GOT3 (cell line): ENCODE data around the gene HDHD5.
"Not testable (repeated sequence)": the region's sequence is repeated elsewhere in the genome, so short reads cannot be mapped to it uniquely, and the experiment has no call there.

ENCODE experiments used
- DNase-seq: peaks from one replicate; lab custom pipeline; 2025; ENCODE audit warnings: mixed read lengths; lab: John Stamatoyannopoulos, UW

Gene HDHD5

GRCh38 chr22:17155941-17156340, 3.1 kb downstream of the HDHD5 start:
- DNase-seq, result no peak

GRCh38 chr22:17152971-17153370, 6.1 kb downstream of the HDHD5 start:
- DNase-seq, result no peak

- DNase-seq, result no peak
These were observed 6.7 kb downstream of the HDHD5 start for GRCh38 chr22:17152340-17152739.

- no peak for DNase-seq
These were observed 9.8 kb downstream of the HDHD5 start for GRCh38 chr22:17149076-17149815.

GRCh38 chr22:17147458-17147857, 11.6 kb downstream of the HDHD5 start:
- not testable (repeated sequence) for DNase-seq

GRCh38 chr22:17145021-17145680, 13.9 kb downstream of the HDHD5 start:
- no peak for DNase-seq

GRCh38 chr22:17143826-17144225, 15.3 kb downstream of the HDHD5 start:
- no peak for DNase-seq

- no peak for DNase-seq
These were observed 16.0 kb downstream of the HDHD5 start for GRCh38 chr22:17143101-17143500.

GRCh38 chr22:17140826-17141766, 18.0 kb downstream of the HDHD5 start:
- no peak for DNase-seq

- no peak for DNase-seq
These were observed 19.1 kb downstream of the HDHD5 start for GRCh38 chr22:17140022-17140421.

- DNase-seq, result no peak
These were observed 20.6 kb downstream of the HDHD5 start for GRCh38 chr22:17138513-17138912.

- no peak for DNase-seq
These were observed 21.1 kb downstream of the HDHD5 start for GRCh38 chr22:17137861-17138425.

- no peak for DNase-seq
These were observed 21.9 kb downstream of the HDHD5 start for GRCh38 chr22:17137170-17137569.

GRCh38 chr22:17135153-17135760, 23.8 kb downstream of the HDHD5 start:
- no peak for DNase-seq

GRCh38 chr22:17133137-17133536, 25.9 kb downstream of the HDHD5 start:
- no peak for DNase-seq

- DNase-seq, result no peak
These were observed 27.0 kb downstream of the HDHD5 start for GRCh38 chr22:17132112-17132511.

GRCh38 chr22:17131686-17132085, 27.4 kb downstream of the HDHD5 start:
- no peak for DNase-seq

- no peak for DNase-seq
These were observed 28.9 kb downstream of the HDHD5 start for GRCh38 chr22:17130199-17130598.

- DNase-seq, result no peak
These were observed 37.6 kb downstream of the HDHD5 start, which contains the start of gene TMEM121B for GRCh38 chr22:17121233-17122195. Gene TMEM121B (minus strand): TSS chr22:17121360. CDS start chr22:17121127, 233 bp downstream.

- DNase-seq, result no peak
These were observed 38.3 kb downstream of the HDHD5 start for GRCh38 chr22:17120711-17121232.
